RWPE1 (cell line): ENCODE measurements around the gene SPRED3.

Experiments used
- CTCF ChIA-PET: fragments of 350-600 bp; sonication (Branson Sonifier 250); formaldehyde crosslinking; extraction: SDS; loops from one replicate; lab custom pipeline; 2021; lab: Yijun Ruan, JAX
- POLR2A ChIA-PET: fragments of 400-600 bp; formaldehyde crosslinking; extraction: SDS; loops from one replicate; lab custom pipeline; 2020; ENCODE audit warnings: antibody characterized with exemption; ENCODE audit not compliant: low non-redundant PET; lab: Yijun Ruan, JAX
- DNase-seq: peaks from one replicate; pipeline ENCODE4 v3.0.0; 2012; ENCODE audit warnings: low spot score
- H3K27ac ChIP-seq: fragments of 450-650 bp; 2 replicates; pipeline ENCODE4 v1.5.1; 2017
- TF ChIP-seq, protein P1 (sequence below): fragments of 450-650 bp; conservative IDR thresholded peaks from 2 replicates; pipeline ENCODE4 v1.5.1; 2017; ENCODE audit warnings: low read depth, mild to moderate bottlenecking

The SPRED3 gene

DNA sequence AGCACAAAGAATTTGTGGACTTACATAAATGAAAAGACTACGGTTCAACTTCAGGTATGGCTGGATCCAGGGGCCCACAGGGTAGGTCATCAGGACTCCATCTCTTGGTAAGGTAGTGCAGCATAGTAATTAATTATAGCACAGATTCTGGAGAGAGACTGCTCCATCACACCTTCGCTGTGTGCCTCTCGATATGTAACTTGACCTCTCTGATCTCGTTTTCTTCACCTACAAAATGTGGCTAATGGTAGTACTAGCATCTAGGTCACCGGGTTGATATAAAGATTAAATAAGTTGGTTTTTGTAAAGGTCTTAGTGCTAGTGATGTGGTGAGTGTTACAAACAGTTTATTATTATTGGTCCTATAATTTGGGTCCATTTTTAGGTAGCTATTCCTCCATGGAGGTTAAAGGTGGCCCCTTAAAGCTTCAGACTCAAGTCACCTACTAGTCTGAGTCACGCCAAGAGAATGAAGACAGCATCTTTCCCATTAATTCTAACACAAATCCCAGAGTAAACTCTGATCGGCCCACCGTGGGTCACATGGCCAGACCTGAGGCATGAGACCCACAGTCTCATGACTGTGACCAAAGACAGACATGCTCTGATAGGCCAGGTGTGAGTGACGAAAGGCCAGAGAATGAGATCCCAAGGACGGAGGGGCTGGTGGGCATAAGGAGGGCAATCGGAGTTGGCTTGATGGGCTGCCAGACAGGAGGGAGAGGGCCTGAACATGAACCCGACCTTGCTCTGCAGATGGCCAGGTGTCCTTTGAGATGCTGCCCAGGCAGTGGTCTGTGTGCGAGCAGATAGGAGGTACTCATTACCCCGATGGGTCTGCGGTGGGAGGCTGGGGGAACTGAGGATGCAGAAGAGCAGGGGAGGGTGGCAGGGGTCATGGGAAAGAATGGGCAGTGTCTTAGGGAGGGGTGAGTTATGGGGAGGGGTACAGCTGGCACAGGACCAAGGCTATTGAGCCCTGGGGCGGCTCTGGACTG is 32.5 kb upstream of the SPRED3 start:
- ChIA-PET POLR2A (interaction anchor here (0.7 kb wide), 1 partner anchor 324 kb away, joined by 3 read pairs; no protein-coding TSS in a partner anchor), CTCF (no interaction called here)
- TF ChIP-seq, protein P1, sequence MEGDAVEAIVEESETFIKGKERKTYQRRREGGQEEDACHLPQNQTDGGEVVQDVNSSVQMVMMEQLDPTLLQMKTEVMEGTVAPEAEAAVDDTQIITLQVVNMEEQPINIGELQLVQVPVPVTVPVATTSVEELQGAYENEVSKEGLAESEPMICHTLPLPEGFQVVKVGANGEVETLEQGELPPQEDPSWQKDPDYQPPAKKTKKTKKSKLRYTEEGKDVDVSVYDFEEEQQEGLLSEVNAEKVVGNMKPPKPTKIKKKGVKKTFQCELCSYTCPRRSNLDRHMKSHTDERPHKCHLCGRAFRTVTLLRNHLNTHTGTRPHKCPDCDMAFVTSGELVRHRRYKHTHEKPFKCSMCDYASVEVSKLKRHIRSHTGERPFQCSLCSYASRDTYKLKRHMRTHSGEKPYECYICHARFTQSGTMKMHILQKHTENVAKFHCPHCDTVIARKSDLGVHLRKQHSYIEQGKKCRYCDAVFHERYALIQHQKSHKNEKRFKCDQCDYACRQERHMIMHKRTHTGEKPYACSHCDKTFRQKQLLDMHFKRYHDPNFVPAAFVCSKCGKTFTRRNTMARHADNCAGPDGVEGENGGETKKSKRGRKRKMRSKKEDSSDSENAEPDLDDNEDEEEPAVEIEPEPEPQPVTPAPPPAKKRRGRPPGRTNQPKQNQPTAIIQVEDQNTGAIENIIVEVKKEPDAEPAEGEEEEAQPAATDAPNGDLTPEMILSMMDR, result no peak
- H3K27ac ChIP-seq, result no peak overlapping the region
- no peak for DNase-seq

DNA sequence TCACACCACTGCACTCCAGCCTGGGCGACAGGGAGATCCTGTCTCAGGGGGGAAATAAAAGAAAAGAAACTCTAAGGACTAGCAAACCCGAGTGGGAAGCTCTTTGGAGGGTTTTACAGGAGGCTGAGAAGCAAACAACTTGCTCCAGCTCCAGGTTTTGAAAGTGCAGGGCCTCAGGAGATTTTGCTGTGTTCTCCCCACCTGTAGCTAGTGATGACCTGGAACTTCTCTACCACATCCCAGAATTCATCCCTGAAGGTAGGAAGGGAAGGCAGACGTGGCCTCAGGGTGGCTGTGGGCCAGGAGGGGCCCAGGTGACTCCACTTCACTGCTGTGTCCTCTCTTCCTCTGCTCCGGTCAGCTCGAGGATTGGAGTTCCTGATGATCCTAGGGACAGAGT is 30.4 kb upstream of the SPRED3 start:
- no peak for DNase-seq
- POLR2A ChIA-PET, result no interaction called here
- TF ChIP-seq, protein P1, result no peak
- CTCF ChIA-PET, result interaction anchor here (0.6 kb wide), 1 partner anchor 22 kb away, joined by 3 read pairs; no protein-coding TSS in a partner anchor
- no peak overlapping the region for H3K27ac ChIP-seq

DNA sequence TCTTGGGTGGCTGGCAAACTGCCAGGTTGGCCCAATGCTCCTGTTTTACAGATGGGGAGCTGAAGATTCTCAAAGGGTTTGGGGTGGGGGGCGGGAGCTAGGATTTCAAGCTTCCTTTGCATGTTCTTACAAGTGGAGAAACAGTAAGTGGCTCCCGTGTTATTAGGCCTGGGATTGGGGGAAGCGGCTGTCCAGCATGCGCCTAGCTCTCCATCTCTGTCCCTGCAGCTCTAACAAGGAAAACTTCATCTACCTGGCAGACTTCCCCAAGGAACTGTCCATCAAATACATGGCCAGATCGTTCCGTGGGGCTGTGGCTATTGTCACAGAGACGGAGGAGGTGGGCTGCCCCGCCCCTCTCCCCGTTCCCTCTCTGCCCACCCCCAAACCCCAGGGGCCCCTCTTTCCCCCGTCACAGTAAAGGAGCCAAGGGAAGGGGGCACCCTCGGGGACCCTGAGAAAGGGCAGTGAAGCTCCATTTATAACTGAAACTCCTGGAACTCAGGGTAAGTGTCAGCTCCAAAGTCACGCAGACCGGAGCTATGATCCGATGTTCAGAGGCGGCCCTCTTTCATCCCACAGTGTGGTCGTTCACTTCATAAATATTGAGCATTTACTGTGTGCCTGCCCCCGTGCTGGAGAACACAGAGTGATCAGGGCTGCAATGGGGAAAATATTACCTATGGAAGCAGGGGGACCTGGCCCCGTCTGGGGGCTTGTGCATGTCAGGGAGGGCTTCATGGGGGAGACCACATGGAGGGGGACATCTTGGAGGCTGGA is 29.1 kb upstream of the SPRED3 start:
- TF ChIP-seq, protein P1, result no peak
- ChIA-PET CTCF (interaction anchor here (0.7 kb wide), 1 partner anchor 28 kb away, joined by 4 read pairs; the partner anchor contains the start of gene GGN), POLR2A (interaction anchor here (0.6 kb wide), 1 partner anchor 104 kb away, joined by 3 read pairs; no protein-coding TSS in a partner anchor)
- DNase-seq, result no peak
- H3K27ac ChIP-seq, result no peak overlapping the region

DNA sequence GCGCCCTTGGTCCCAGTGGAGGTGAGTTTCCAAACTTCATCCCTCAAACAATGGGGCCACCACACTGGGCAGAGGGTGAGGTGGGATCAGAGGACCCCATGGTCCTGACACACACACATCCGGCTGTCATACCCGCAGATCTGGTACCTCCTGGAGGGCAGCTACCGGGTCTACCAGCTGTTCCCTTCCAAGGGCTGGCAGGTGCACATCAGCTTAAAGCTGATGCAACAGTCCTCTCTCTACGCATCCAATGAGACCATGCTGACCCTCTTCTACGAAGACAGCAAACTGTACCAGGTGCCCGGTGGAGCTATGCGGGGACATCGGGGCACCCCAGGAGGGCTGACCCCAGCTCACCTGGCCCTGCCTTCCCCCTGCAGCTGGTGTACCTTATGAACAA is 28.1 kb upstream of the SPRED3 start:
- no peak for DNase-seq
- TF ChIP-seq, protein P1, result no peak
- ChIA-PET POLR2A (no interaction called here), CTCF (no interaction called here)
- H3K27ac ChIP-seq, result no peak overlapping the region

DNA sequence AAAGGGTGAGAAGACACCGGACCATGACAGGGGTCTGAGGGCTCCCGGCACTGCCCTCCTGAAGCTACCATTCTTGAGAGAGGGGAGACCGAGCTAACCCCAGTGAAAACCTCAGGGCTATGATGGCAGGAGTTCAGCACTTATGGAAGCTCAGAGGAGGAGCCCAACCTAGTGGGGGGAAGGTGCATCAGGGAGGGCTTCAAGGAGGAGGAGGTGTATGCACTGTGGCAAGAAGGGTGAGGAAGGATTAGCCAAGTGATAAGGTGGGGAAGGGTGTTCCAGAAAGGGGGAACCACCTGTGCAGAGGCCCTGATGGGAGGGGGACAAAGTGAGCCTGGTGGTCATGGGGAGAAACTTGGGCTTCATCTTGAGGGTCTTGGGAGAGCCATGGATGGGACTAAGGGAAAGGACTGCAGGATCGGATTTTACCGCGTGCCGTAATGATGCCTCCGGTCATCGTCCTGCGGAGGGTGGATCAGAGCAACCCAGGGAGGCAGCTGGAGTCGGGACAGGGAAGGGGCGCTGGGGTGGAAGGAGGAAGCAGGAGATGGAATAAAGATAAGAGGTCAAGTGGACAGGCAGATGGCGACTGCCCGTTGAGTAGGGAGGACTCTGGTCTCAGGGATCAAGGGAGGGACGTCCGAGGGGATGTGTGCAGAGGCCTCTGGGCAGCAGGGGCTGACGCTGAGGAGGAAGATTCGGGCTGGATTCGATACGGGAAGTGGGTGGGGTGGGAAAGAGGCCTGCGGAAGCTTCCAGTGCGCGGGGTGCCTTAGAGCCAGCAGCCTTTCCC is 27.5 kb upstream of the SPRED3 start:
- ChIA-PET CTCF (interaction anchor here (0.9 to 1.1 kb wide), 2 partner anchors 19 to 127 kb away, joined by 4 to 5 read pairs; no protein-coding TSS in a partner anchor), POLR2A (no interaction called here)
- DNase-seq, result no peak
- TF ChIP-seq, protein P1, result no peak
- H3K27ac ChIP-seq, result peak overlapping the region; percentile 84
